ENCODE measurements around the gene PCDHB3.
"Not testable (repeated sequence)": the region's sequence is repeated elsewhere in the genome, so short reads cannot be mapped to it uniquely, and the experiment has no call there.

DNA sequence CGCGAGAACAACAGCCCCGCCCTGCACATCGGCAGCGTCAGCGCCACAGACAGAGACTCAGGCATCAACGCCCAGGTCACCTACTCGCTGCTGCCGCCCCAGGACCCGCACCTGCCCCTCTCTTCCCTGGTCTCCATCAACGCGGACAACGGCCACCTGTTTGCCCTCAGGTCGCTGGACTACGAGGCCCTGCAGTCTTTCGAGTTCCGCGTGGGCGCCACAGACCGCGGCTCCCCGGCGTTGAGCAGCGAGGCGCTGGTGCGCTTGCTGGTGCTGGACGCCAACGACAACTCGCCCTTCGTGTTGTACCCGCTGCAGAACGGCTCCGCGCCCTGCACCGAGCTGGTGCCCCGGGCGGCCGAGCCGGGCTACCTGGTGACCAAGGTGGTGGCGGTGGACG, 51.4 kb downstream of the PCDHB3 start:
- TF ChIP-seq, protein P1, sequence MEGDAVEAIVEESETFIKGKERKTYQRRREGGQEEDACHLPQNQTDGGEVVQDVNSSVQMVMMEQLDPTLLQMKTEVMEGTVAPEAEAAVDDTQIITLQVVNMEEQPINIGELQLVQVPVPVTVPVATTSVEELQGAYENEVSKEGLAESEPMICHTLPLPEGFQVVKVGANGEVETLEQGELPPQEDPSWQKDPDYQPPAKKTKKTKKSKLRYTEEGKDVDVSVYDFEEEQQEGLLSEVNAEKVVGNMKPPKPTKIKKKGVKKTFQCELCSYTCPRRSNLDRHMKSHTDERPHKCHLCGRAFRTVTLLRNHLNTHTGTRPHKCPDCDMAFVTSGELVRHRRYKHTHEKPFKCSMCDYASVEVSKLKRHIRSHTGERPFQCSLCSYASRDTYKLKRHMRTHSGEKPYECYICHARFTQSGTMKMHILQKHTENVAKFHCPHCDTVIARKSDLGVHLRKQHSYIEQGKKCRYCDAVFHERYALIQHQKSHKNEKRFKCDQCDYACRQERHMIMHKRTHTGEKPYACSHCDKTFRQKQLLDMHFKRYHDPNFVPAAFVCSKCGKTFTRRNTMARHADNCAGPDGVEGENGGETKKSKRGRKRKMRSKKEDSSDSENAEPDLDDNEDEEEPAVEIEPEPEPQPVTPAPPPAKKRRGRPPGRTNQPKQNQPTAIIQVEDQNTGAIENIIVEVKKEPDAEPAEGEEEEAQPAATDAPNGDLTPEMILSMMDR (IDR thresholded peaks at IDR 0.05; ENCODE audit: low read length), result not testable (repeated sequence)
- TF ChIP-seq EZH2phosphoT487 (IDR thresholded peaks at IDR 0.05; ENCODE audit: low read length), result not testable (repeated sequence)

All from MM.1S (cell line).